Ascending aorta (tissue), 2 donors: Measurements from ENCODE around the gene COL5A3. TPM values are rescaled to one million over a fixed set of nuclear protein-coding genes. Genes with fewer than 3 reads are reported as not detected.
"Not testable (repeated sequence)": the region's sequence is repeated elsewhere in the genome, so short reads cannot be mapped to it uniquely, and the experiment has no call there.

Source experiments
- DNase-seq, 2 donors: peaks; one replicate each; pipeline ENCODE4 v3.0.0-alpha.2; 2019; ENCODE audit warnings: low spot score in 2 of 2
- H3K27ac ChIP-seq, 2 donors: fragments of 200-600 bp; sonication (generic); one replicate each; pipeline ENCODE4 v1.5.1; 2016 to 2017; ENCODE audit warnings: mild to moderate bottlenecking in 1 of 2
- H3K27me3 ChIP-seq: fragments of 200-600 bp; sonication (generic); one replicate; pipeline ENCODE4 v1.5.1; 2017
- H3K36me3 ChIP-seq, 2 donors: fragments of 200-600 bp; sonication (generic); one replicate each; pipeline ENCODE4 v1.5.1; 2016
- H3K4me1 ChIP-seq, 2 donors: fragments of 200-600 bp; sonication (generic); one replicate each; pipeline ENCODE4 v1.5.1; 2016 to 2017; ENCODE audit warnings: mild to moderate bottlenecking in 1 of 2
- H3K4me3 ChIP-seq, 2 donors: fragments of 200-600 bp; sonication (generic); one replicate each; pipeline ENCODE4 v1.5.1; 2016 to 2017; ENCODE audit warnings: mild to moderate bottlenecking in 1 of 2
- H3K9me3 ChIP-seq, 2 donors: fragments of 200-600 bp; sonication (generic); one replicate each; pipeline ENCODE4 v1.5.1; 2016
- intact Hi-C: fragments of 100-400 bp; cut with DNase I; formaldehyde crosslinking; loops from one replicate; pipeline ENCODE4 v1.15.1; 2023
- total RNA-seq: library from RNA; depleted of rRNA; stranded (reverse); fragments of >200 nt; gene quantifications from one replicate; pipeline ENCODE4 v1.1.0, GENCODE V29; 2016
- TF ChIP-seq, protein P1 (sequence below), 3 experiments: fragments of 200-600 bp in 2 of 3; fragments of 450-650 bp in 1 of 3; sonication (generic) in 2 of 3; IDR thresholded peaks; one replicate each; pipeline ENCODE4 v1.5.1; 2016 to 2019; ENCODE audit warnings: antibody characterized with exemption in 3 of 3, mild to moderate bottlenecking in 1 of 3, moderate library complexity in 1 of 3

Gene COL5A3
- total RNA-seq, 1 donor from 2014 or later = 13.6 TPM

DNA sequence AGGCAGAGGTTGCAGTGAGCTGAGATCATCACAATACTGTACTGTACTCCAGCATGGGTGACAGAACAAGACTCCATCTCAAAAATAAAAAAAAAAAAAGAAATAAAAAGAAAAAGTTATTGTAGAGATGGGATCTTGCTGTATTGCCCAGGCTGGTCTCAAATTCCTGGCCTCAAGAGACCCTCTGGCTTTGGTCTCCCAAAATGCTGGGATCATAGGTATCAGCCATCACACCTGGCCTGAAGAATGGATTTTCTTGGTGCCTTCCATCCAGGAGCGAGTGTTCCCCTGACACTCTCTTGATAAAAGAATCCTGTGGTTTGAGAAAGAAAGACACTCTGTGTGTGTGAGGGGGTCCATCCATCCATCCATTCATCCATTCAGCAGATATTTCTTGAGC lies 78.7 kb downstream of the COL5A3 start:
- H3K9me3 ChIP-seq = no peaks in the 10 kb centered on the region
- TF ChIP-seq, protein P1, sequence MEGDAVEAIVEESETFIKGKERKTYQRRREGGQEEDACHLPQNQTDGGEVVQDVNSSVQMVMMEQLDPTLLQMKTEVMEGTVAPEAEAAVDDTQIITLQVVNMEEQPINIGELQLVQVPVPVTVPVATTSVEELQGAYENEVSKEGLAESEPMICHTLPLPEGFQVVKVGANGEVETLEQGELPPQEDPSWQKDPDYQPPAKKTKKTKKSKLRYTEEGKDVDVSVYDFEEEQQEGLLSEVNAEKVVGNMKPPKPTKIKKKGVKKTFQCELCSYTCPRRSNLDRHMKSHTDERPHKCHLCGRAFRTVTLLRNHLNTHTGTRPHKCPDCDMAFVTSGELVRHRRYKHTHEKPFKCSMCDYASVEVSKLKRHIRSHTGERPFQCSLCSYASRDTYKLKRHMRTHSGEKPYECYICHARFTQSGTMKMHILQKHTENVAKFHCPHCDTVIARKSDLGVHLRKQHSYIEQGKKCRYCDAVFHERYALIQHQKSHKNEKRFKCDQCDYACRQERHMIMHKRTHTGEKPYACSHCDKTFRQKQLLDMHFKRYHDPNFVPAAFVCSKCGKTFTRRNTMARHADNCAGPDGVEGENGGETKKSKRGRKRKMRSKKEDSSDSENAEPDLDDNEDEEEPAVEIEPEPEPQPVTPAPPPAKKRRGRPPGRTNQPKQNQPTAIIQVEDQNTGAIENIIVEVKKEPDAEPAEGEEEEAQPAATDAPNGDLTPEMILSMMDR (IDR thresholded peaks at IDR 0.05) = no peak
- no peak overlapping the region for H3K4me3 ChIP-seq
- H3K27me3 ChIP-seq = peaks cover 8% of the 10 kb centered on the region
- no peak overlapping the region for H3K27ac ChIP-seq
- intact Hi-C loops = loop anchor here (1.0 to 10.0 kb wide), 4 partner anchors 69 to 321 kb away; partner anchors contain the start of genes ANGPTL6, MRPL4 and PPAN
- no peak for DNase-seq
- H3K36me3 ChIP-seq = no peaks in the 10 kb centered on the region
- peaks cover 2 to 11% of the 10 kb centered on the region in 2 donors for H3K4me1 ChIP-seq

DNA sequence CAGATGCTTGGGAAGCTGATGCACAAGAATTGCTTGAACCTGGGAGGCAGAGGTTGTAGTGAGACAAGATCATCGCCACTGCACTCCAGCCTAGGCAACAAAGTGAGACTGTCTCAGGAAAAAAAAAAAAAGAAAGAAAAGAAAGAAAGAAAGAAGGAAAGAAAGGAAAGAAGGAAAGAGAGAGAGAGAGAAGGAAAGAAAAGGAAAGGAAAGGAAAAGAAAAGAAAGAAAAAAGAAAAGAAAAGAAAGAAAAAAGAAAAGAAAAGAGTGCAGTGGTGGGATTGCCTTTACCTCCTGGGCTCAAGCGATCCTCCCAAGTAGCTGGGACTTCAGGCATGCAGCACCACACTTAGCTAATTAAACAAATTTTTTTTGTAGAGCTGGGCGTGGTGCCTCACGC lies 86.9 kb downstream of the COL5A3 start:
- DNase-seq = no peak
- H3K9me3 ChIP-seq = no peaks in the 10 kb centered on the region
- no peaks in the 10 kb centered on the region for H3K27me3 ChIP-seq
- H3K4me1 ChIP-seq = no peaks in the 10 kb centered on the region
- TF ChIP-seq, protein P1 (IDR thresholded peaks at IDR 0.05) = no peak
- no peaks in the 10 kb centered on the region for H3K36me3 ChIP-seq
- no peak overlapping the region for H3K4me3 ChIP-seq
- intact Hi-C loops = no loop called here
- no peak overlapping the region for H3K27ac ChIP-seq

DNA sequence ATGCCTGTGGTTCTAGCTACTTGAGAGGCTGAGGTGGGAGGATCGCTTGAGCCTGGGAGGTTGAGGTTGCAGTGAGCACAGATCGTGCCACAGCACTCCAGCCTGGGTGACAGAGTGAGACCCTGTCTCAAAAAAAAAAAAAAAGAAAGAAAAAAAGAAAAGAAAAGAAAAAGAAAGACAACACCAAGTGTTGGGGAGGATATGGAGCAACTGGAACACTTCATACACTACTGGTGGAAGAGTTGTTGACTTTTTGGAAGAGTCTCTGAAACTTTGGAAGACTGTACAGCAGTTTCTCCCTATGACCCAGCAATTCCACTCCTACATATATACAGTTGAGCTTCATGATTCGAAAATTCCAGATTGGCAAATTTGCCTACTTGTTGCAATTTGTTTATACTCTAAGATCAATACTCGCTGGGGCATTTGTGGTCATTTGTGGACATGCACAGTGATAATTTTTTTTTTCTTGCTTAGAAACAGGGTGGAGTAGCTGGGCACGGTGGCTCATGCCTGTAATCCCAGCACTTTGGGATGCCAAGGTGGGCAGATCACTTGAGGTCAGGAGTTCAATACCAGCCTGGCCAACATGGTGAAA lies 87.4 kb downstream of the COL5A3 start:
- H3K27ac ChIP-seq, H3K36me3 ChIP-seq, H3K4me1 ChIP-seq, H3K4me3 ChIP-seq, intact Hi-C loops, H3K9me3 ChIP-seq, DNase-seq, H3K27me3 ChIP-seq: not testable (repeated sequence)

GRCh38 chr19:9917321-9917720 lies 93.0 kb downstream of the COL5A3 start:
- peaks cover 0 to 10% of the 10 kb centered on the region in 2 donors for H3K4me1 ChIP-seq
- H3K27me3 ChIP-seq = no peaks in the 10 kb centered on the region
- H3K9me3 ChIP-seq = no peaks in the 10 kb centered on the region
- peak in 1 of 2 donors; percentile 64 for DNase-seq
- no peaks in the 10 kb centered on the region for H3K36me3 ChIP-seq
- no peak overlapping the region for H3K27ac ChIP-seq
- intact Hi-C loops = no loop called here
- no peak overlapping the region for H3K4me3 ChIP-seq
- TF ChIP-seq, protein P1 (IDR thresholded peaks at IDR 0.05) = no peak

- no peak for DNase-seq
- Histone ChIP-seq H3K27ac (no peak overlapping the region), H3K27me3 (no peaks in the 10 kb centered on the region), H3K4me3 (no peak overlapping the region), H3K9me3 (no peaks in the 10 kb centered on the region), H3K36me3 (no peaks in the 10 kb centered on the region), H3K4me1 (peaks cover 0 to 10% of the 10 kb centered on the region in 2 donors)
- intact Hi-C loops = no loop called here
- TF ChIP-seq, protein P1 (IDR thresholded peaks at IDR 0.05) = no peak
Observed at GRCh38 chr19:9916719-9917118, 93.6 kb downstream of the COL5A3 start.

DNA sequence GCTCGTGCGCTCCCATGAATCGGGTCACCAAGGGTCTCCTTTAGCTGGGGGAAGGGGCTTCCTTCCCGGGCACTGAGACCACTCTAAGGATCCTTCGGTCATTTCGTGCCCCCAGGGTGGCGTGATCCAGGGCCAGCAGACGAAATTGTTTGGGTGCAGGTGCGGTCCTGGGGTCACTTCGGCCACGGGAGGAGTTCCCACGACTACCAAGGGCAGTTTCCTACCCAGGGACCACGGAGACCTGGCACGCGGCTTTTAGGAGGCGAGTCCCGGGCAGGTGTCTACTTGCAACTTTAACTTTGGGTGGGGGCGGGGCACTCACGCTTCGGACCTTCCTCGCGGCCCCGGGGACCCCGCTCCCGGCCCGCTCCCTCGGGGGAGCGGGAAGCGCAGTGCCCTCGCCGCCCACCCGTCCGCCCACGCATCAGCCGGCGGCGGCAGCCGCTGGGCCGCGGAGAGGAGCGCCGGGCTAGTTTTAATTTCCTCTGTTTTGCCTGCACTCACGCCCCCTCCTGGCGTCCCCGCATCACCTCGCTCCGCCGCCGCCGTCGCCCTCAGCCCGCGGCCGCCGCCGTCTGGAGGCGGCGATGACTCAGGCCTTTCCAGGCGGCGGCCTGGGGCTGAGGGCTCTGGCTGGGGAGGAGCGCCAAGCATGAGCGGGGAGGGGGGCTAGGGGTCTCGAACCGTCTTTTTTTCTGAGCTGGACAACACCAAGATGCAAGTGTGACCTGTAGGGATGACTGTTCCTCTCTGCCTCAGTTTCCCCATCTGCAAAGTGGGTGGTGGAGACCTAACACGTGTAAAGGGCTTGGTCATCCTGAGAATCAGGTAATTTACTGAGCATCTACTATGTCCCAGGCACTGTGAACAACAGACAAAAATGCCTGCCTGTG lies 95.7 kb downstream of the COL5A3 start:
- no peaks in the 10 kb centered on the region for H3K27me3 ChIP-seq
- peak overlapping the region; percentile 64 to 74 for H3K4me3 ChIP-seq
- H3K4me1 ChIP-seq = peaks cover 0 to 10% of the 10 kb centered on the region in 2 donors
- intact Hi-C loops = no loop called here
- no peaks in the 10 kb centered on the region for H3K9me3 ChIP-seq
- no peaks in the 10 kb centered on the region for H3K36me3 ChIP-seq
- TF ChIP-seq, protein P1 (IDR thresholded peaks at IDR 0.05) = peak; percentile 41 to 49 (median 48)
- DNase-seq = peak; percentile 26 to 83
- H3K27ac ChIP-seq = no peak overlapping the region
